HEK293T (cell line): ENCODE results near the gene PAPPA.

ENCODE experiments used
- ELF4 ChIP-seq: fragments of 450-650 bp; IDR thresholded peaks from 2 replicates; pipeline ENCODE4 v1.6.1; 2017; ENCODE audit warnings: antibody characterized with exemption
- FOXK2 ChIP-seq: fragments of 450-650 bp; IDR thresholded peaks from 2 replicates; pipeline ENCODE4 v1.6.1; 2016; ENCODE audit warnings: mild to moderate bottlenecking
- LEF1 ChIP-seq: fragments of 450-650 bp; IDR thresholded peaks from 2 replicates; pipeline ENCODE4 v1.6.1; 2017; ENCODE audit warnings: mild to moderate bottlenecking, borderline replicate concordance
- SP1 ChIP-seq: fragments of 450-650 bp; IDR thresholded peaks from 2 replicates; pipeline ENCODE4 v1.6.1; 2017
- SUZ12 ChIP-seq: fragments of 450-650 bp; IDR thresholded peaks from 2 replicates; pipeline ENCODE4 v1.6.1; 2016; ENCODE audit warnings: mild to moderate bottlenecking
- ZNF384 ChIP-seq: fragments of 450-650 bp; IDR thresholded peaks from 2 replicates; pipeline ENCODE4 v1.6.1; 2016

DNA sequence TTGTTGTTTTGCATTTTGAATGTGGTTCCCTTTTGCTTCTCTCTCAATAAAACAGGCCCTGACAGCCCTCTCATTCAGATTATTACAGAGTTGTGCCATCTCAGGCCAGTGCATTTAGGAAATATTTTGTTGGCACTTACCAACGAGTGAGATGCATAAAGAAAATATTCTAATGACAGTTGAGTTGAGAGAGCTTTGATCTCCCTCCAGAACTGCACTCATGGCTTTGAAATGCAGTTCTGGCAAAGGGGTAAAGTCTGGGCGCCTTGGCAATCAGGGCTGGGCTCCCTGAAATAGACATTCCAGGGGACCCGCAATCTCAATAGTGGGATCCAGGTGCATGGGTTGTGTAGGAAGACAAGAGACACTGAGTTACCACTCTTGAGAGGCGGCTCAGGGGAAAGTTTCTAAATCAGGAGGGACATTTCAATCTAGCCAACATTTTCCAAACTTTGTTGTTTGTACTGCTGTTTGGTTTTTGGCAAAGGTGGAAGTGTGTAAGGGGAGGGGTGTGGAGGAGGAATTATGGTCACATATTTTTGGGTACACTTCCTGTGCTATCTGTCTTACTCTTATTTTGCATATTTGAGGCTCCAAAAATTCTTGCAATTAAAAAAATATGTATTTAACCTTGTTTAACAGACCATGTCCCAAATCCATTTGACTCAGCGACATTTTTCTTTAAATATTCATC is 48.8 kb downstream of the PAPPA start:
- TF ChIP-seq SP1 (no peak), ELF4 (no peak), LEF1 (no peak), SUZ12 (no peak), ZNF384 (no peak), FOXK2 (no peak)
